ENCODE data around the gene RHOC.

- TF ChIP-seq SETDB1 (IDR thresholded peaks at IDR 0.05; ENCODE audit: insufficient read length, low read length) (no peak), ZNF510 (tag by site-specific recombination; IDR thresholded peaks at IDR 0.05; ENCODE audit: insufficient replicate concordance) (no peak), ZNF558 (tag by site-specific recombination; IDR thresholded peaks at IDR 0.05) (no peak)
These were observed 8.5 kb upstream of the RHOC start, which contains the start of gene PPM1J for GRCh38 chr1:112715264-112716053.

Measured in HEK293 (cell line).